Spinal cord (tissue), 10 donors: ENCODE measurements around the gene GALE. TPM values are rescaled to one million over a fixed set of nuclear protein-coding genes. Genes with fewer than 3 reads are reported as not detected.
"Not testable (repeated sequence)": the region's sequence is repeated elsewhere in the genome, so short reads cannot be mapped to it uniquely, and the experiment has no call there.

Experiments used
- DNase-seq, 6 donors: peaks; one replicate each; pipeline versions ENCODE4 v3.0.0 to v3.0.0-alpha.2; 2013 to 2015; ENCODE audit warnings: low spot score in 6 of 6, low read depth in 4 of 6
- H3K27ac ChIP-seq: one replicate; pipeline ENCODE4 v1.5.1; 2013; ENCODE audit warnings: low read depth, low read length, control low read depth
- H3K27me3 ChIP-seq: one replicate; pipeline ENCODE4 v1.6.1; 2013; ENCODE audit warnings: low read length; ENCODE audit not compliant: control insufficient read depth, insufficient read depth
- H3K36me3 ChIP-seq: one replicate; pipeline ENCODE4 v1.6.1; 2013; ENCODE audit warnings: low read length; ENCODE audit not compliant: control insufficient read depth, insufficient read depth
- H3K4me1 ChIP-seq: one replicate; pipeline ENCODE4 v1.6.1; 2013; ENCODE audit warnings: low read length; ENCODE audit not compliant: control insufficient read depth, insufficient read depth
- H3K4me3 ChIP-seq: one replicate; pipeline ENCODE4 v1.5.1; 2013; ENCODE audit warnings: low read depth, low read length, control low read depth
- H3K9me3 ChIP-seq: one replicate; pipeline ENCODE4 v1.6.1; 2013; ENCODE audit warnings: low read length; ENCODE audit not compliant: control insufficient read depth, insufficient read depth
- WGBS: methylation state at CpG from one replicate; pipeline ENCODE4 v1.1.5; 2013; ENCODE audit warnings: missing lambda C conversion rate; ENCODE audit not compliant: insufficient coverage; 5-methylcytosine and 5-hydroxymethylcytosine counted together
- polyA plus RNA-seq, 2 donors: library from polyadenylated mRNA; unstranded; fragments of 120-200 nt; gene quantifications; one replicate each; pipeline ENCODE4 v1.2.1, GENCODE V29; 2013; ENCODE audit not compliant: insufficient read length in 2 of 2
- total RNA-seq, 2 donors: library from RNA; depleted of rRNA in 1 of 2; stranded (reverse); fragments of 120-200 nt in 1 of 2; fragments of >200 nt in 1 of 2; gene quantifications; one replicate each; pipeline versions ENCODE4 v1.2.3 to v1.2.4, GENCODE V29; 2013 to 2014
- donor health status: healthy.

The GALE gene
- total and polyA plus RNA-seq, 4 donors, result 12.6 to 32.5 (median 27.8) TPM

DNA sequence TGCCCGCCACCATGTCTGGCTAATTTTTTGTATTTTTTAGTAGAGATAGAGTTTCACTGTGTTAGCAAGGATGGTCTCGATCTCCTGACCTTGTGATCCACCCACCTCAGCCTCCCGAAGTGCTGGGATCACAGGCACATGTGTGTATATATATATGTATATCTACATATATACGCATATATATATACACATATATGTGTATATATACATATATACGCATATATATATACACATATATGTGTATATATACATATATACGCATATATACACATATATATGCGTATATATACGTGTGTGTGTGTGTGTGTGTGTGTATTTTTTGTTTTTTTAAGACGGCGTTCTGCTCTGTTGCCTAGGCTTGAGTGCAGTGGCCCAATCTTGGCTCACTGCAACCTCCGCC, 17.4 kb downstream of the GALE start:
- H3K9me3 ChIP-seq, H3K27me3 ChIP-seq, DNase-seq, H3K4me1 ChIP-seq, H3K27ac ChIP-seq, H3K4me3 ChIP-seq: not testable (repeated sequence)
- 100% methylated on average over 1 of the region's 11 CpGs for WGBS
- peaks cover 50% of the 10 kb centered on the region for H3K36me3 ChIP-seq

DNA sequence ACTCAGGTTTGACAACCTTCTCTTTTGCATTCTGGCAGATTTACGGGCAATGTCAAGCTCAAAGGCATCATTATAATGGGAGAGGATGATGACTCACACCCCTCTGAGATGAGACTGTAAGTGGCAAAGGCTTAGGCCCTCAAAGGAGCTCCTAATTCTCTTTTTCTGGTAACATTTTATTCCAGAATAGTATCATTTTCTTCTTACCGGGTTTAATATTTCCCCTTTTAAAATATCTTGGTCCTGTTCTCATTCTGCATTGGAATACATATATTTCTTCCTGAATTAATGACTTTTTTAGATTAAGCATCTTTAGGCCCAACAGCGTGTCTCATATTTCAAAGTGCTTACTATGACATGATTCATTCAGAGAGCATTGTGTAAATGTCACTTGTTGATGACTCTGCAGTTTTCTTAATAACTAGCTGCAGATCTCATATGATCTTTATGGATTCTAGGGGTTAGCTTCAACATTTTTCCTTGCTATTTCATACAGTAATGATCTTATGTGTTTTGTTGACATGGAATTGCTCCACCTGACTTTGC, 20.7 kb downstream of the GALE start:
- Histone ChIP-seq H3K27me3 (no peaks in the 10 kb centered on the region), H3K9me3 (no peaks in the 10 kb centered on the region), H3K27ac (no peak overlapping the region), H3K4me1 (peaks cover 8% of the 10 kb centered on the region), H3K36me3 (peaks cover 30% of the 10 kb centered on the region), H3K4me3 (no peak overlapping the region)
- WGBS, result no CpG with 5 or more reads among the region's 3 CpGs
- no peak for DNase-seq

DNA sequence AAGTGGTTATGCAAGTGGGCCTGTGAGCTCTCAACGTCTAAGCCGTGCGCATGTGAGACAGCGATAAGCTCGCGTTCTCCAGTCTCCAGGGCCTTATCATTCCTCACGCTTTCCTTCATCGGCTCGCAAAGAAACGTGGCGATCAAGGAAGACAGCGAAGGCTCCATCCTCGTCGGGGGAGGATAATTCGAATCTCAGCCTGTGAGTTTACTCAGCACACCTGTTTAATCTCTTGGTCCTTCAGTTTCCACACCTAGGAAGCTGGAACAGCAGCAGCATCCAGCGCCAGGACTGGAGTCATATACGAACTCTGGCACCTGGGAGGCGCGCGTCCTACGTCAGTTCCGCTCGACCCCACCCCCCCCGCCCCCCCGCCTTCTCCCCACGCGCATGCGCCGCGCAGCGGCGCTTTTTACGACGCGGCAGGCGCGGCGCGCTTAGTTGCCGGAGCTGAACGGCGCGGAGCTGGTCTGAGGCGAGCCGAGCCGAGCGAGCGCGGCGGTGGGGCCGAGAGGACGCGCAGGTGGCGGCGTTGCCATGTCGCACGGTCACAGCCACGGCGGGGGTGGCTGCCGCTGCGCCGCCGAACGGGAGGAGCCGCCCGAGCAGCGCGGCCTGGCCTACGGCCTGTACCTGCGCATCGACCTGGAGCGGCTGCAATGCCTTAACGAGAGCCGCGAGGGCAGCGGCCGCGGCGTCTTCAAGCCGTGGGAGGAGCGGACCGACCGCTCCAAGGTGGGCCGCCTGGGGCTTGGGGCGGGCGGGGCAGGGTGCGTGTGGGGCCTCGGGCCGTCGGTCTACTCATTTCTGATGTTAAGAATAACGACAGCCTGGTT, 22.4 kb downstream of the GALE start, which contains the start of gene PITHD1:
TSS of gene PITHD1 (plus strand) at position 440 of the 836 bp plus-strand sequence. CDS start at position 538, 98 bp downstream.
- DNase-seq, result peak; percentile 64 to 95 (median 74)
- Histone ChIP-seq H3K9me3 (no peaks in the 10 kb centered on the region), H3K4me3 (peak within 1 kb of the TSS; percentile 94), H3K36me3 (peaks cover 19% of the 10 kb centered on the region), H3K4me1 (peaks cover 8% of the 10 kb centered on the region), H3K27ac (peak within 1 kb of the TSS; percentile 94), H3K27me3 (no peaks in the 10 kb centered on the region)
- under 1% methylated on average over 78 of the region's 91 CpGs for WGBS

DNA sequence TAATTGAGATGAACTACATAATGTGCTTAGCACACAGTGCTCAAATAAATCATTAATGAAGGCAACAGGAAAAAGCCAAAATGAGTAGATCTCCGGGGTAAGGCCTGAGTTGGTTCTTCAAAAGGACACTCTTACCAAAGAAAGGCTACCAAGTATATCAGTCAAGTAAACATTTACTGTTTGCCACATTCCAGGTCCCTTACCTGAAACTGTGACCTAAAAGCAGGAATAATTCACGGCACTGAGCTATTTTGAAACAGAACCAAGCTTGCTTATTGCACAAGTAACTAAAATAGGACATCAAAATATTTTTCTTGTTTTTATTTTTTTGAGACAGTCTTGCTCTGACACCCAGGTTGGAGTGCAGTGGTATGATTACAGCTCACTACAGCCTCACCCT, 24.3 kb downstream of the GALE start:
- H3K36me3 ChIP-seq, result peaks cover 7% of the 10 kb centered on the region
- DNase-seq, result no peak
- H3K27ac ChIP-seq, result no peak overlapping the region
- no peaks in the 10 kb centered on the region for H3K27me3 ChIP-seq
- WGBS, result 100% methylated on average over 1 of the region's 2 CpGs
- H3K9me3 ChIP-seq, result no peaks in the 10 kb centered on the region
- H3K4me3 ChIP-seq, result no peak overlapping the region
- H3K4me1 ChIP-seq, result peaks cover 8% of the 10 kb centered on the region

DNA sequence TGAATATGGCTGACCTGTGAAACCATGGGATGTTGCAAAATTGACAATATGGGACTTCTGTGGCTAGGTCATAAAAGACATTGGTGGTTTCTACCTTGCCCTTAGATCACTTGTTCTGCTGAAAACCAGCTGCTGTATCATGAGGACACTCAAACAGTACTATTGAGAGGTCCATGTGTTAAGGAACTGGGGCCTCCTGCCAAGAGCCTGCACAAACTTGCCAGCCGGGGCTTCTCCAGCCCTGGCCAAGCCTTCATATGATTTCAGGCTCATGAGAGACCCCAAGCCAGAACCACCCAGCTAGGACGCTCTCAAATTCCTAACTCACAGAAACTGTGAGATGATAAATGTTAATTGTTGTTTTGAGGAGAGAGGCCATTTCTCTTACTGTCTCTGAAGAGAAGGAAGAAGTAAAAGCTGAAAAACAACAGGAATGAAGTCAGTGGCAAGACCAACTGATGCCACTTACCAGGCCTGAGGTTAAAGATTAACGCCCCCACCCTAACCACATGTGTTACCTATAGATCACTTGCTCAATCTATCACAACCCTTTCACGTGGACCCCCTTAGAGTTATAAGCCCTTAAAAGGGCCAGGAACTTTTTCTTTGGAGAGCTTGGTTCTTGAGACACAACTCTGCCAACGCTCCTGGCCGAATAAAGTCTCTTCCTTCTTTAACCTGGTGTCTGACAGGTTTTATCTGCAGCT, 26.2 kb downstream of the GALE start:
- Histone ChIP-seq H3K27me3 (no peaks in the 10 kb centered on the region), H3K36me3 (peaks cover 11% of the 10 kb centered on the region), H3K4me1 (peaks cover 8% of the 10 kb centered on the region), H3K9me3 (no peaks in the 10 kb centered on the region), H3K4me3 (no peak overlapping the region), H3K27ac (no peak overlapping the region)
- no peak for DNase-seq
- whole genome bisulfite sequencing, result 82% methylated on average over 5 of the region's 6 CpGs

DNA sequence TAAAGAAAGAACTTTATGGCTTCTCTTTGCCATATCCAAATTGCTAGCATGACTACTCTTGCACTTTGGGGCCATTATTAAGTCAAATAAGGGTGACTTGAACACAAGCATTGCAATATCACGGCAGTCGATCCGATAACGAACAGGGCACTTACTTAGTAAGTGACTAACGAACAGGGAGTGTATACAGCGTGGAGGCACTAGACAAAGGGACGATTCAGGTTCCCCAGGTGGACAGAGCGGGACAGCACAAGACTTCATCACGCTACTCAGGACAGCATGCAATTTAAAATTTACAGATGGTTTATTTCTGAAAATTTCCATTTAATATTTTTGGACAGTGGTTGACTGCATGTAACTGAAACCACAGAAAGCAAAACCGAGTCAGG, 27.7 kb downstream of the GALE start:
- Histone ChIP-seq H3K4me1 (peaks cover 7% of the 10 kb centered on the region), H3K4me3 (no peak overlapping the region), H3K27ac (no peak overlapping the region), H3K36me3 (peaks cover 20% of the 10 kb centered on the region), H3K9me3 (no peaks in the 10 kb centered on the region), H3K27me3 (no peaks in the 10 kb centered on the region)
- no peak for DNase-seq
- WGBS, result 69% methylated on average over 7 of the region's 10 CpGs

DNA sequence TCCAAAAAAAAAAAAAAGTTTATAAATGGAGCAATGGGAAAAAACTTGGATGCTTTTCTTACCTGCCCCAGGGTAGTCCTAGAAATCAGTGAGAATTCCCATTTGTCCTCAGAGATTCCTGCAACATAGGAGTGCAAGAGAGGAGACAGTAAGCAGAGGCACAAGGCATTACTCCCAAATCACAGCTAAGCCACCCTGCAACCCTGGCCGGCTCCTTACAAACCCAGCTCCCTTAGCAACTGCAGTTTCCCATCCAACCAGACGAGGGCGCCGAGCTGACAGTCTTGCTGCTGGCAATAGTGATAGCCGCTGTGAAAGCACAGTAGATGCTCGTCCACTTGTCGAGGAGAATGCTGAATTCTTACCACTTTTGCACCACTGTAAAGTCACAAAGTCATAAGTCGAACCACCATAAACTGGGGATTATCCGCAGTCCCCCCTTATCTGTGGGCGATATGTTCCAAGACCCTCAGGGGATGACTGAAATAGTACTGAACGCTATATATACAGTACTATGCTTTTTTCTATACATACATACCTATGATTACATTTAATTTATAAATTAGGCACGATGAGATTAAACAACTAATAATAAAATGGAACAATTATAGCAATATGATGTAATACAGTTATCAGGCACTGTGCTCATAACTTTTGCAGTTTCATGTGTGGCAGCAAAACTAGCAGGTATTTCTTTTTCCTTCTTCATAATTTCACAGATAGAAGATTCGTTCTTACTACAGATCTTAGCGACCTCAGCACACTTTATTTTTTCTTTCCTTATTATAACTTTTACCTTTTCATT, 28.3 kb downstream of the GALE start:
- H3K9me3 ChIP-seq, result no peaks in the 10 kb centered on the region
- H3K36me3 ChIP-seq, result peaks cover 20% of the 10 kb centered on the region
- peak overlapping the region; percentile 18 for H3K4me3 ChIP-seq
- H3K4me1 ChIP-seq, result peaks cover 1% of the 10 kb centered on the region
- H3K27ac ChIP-seq, result no peak overlapping the region
- no peaks in the 10 kb centered on the region for H3K27me3 ChIP-seq
- WGBS, result 10% methylated on average over 9 of the region's 14 CpGs
- DNase-seq, result peak; percentile 38 to 93 (median 72)

DNA sequence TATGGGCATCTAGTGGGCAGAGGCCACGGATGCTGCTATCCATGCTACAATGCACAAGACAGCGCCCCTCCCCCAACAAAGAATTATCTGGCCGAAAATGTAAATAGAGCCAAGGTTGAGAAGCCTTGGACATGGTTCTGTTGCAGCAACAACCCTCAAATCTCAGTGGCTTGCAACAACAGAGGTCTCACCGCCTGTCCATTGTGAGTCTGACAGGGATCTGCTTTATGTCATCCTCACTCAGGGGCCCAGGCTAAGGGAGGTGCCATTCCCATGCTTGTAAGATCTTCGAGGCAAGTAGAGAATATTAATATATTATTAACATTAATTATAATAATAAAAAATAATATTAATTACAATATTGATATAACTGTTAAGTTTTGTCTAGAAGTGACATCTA, 31.8 kb downstream of the GALE start:
- no peak for DNase-seq
- Histone ChIP-seq H3K9me3 (no peaks in the 10 kb centered on the region), H3K36me3 (peaks cover 46% of the 10 kb centered on the region), H3K27ac (no peak overlapping the region), H3K4me3 (no peak overlapping the region), H3K27me3 (no peaks in the 10 kb centered on the region), H3K4me1 (no peaks in the 10 kb centered on the region)
- WGBS, result no CpG with 5 or more reads among the region's 5 CpGs

DNA sequence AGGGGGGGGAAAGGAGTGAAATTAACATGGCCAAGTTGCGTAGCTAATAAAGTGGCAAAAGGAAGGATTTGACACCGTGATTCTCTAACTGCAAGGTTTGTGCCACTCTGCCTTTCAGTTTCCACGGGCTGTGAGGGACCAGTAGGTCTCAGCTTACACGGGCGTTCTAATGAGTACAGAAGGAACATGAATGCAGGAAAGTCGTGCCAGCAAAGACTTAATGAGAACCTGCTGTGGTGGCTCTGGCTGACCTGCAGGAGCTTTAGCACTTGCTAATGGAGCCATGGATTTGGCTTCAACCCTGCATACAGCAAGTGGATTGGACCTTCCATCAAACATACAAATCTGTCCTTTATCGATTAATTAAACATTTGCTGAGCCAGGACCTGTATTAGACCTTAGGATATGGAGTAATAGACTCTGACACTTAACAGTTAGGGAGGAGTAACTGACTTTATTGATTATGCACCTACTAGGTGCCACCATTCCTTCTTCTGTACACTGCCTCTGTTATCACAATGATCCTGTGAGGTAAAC, 37.4 kb downstream of the GALE start:
- peaks cover 18% of the 10 kb centered on the region for H3K4me1 ChIP-seq
- H3K27ac ChIP-seq, result no peak overlapping the region
- WGBS, result 74% methylated on average over 6 of the region's 7 CpGs
- peaks cover 65% of the 10 kb centered on the region for H3K36me3 ChIP-seq
- peak in 2 of 6 donors; percentile 5 to 18 for DNase-seq
- H3K27me3 ChIP-seq, result no peaks in the 10 kb centered on the region
- H3K9me3 ChIP-seq, result no peaks in the 10 kb centered on the region
- H3K4me3 ChIP-seq, result no peak overlapping the region
